SK-N-SH (cell line): Measurements from ENCODE around the gene LRRC15. TPM values are rescaled to one million over a fixed set of nuclear protein-coding genes. Genes with fewer than 3 reads are reported as not detected.

Experiments used
- CTCF ChIA-PET: fragments of 300-600, 350-600 bp; formaldehyde crosslinking; extraction: SDS; loops from one replicate; lab custom pipeline; 2021; lab: Yijun Ruan, JAX
- POLR2A ChIA-PET: fragments of 350-600 bp; sonication (Branson Sonifier 250); formaldehyde crosslinking; extraction: SDS; loops from one replicate; lab custom pipeline; 2020; ENCODE audit warnings: antibody characterized with exemption, inconsistent platforms; lab: Yijun Ruan, JAX
- DNase-seq: peaks from one replicate; pipeline ENCODE4 v3.0.0; 2012
- H2AFZ ChIP-seq: fragments of 200-600 bp; sonication (generic); 2 replicates; pipeline ENCODE4 v1.8.1; 2016; ENCODE audit warnings: antibody characterized with exemption, mild to moderate bottlenecking, low read depth
- H3F3A ChIP-seq: fragments of 200-600 bp; sonication (generic); replicated peaks from 2 replicates; pipeline ENCODE3; 2016; ENCODE audit warnings: antibody characterized with exemption, mild to moderate bottlenecking; ENCODE audit not compliant: insufficient read depth
- H3K27ac ChIP-seq, 2 experiments: fragments of 200-500 bp in 1 of 2; fragments of 200-600 bp in 1 of 2; sonication (Bioruptor generic) in 1 of 2; sonication (generic), shearing (Covaris generic) in 1 of 2; 2 replicates each; pipeline versions ENCODE4 v1.5.1 to v1.6.1; 2014 to 2016; ENCODE audit warnings: low read depth in 2 of 2, inconsistent platforms in 1 of 2, low read length in 1 of 2, mild to moderate bottlenecking in 1 of 2, mixed read lengths in 1 of 2
- H3K27me3 ChIP-seq: fragments of 200-600 bp; sonication (generic), shearing (Covaris generic); 2 replicates; pipeline ENCODE4 v1.6.1; 2016; ENCODE audit warnings: mixed run types; ENCODE audit not compliant: insufficient read depth
- H3K36me3 ChIP-seq, 2 experiments: fragments of 200-500 bp in 1 of 2; fragments of 200-600 bp in 1 of 2; sonication (Bioruptor generic) in 1 of 2; sonication (generic) in 1 of 2; replicated peaks in 1 of 2; 2 replicates each; pipeline versions ENCODE3 to v1.5.1; 2014 to 2016; ENCODE audit warnings: low read length in 1 of 2, mild to moderate bottlenecking in 1 of 2; ENCODE audit not compliant: insufficient read depth in 2 of 2, control insufficient read depth in 1 of 2
- H3K4me1 ChIP-seq, 2 experiments: fragments of 200-500 bp in 1 of 2; fragments of 200-600 bp in 1 of 2; sonication (Bioruptor generic) in 1 of 2; sonication (generic), shearing (Covaris generic) in 1 of 2; 2 replicates each; pipeline versions ENCODE4 v1.5.1 to v1.6.1; 2014 to 2016; ENCODE audit warnings: low read depth in 1 of 2, low read length in 1 of 2, mixed run types in 1 of 2; ENCODE audit not compliant: insufficient read depth in 2 of 2, control insufficient read depth in 1 of 2
- H3K4me2 ChIP-seq: fragments of 200-600 bp; sonication (generic), shearing (Covaris generic); 2 replicates; pipeline ENCODE4 v1.6.1; 2017; ENCODE audit warnings: mixed run types
- H3K4me3 ChIP-seq, 2 experiments: fragments of 200-500 bp in 1 of 2; fragments of 200-600 bp in 1 of 2; sonication (Bioruptor generic) in 1 of 2; sonication (generic), shearing (Covaris generic) in 1 of 2; 2 replicates each; pipeline versions ENCODE4 v1.5.1 to v1.8.1; 2014 to 2016; ENCODE audit warnings: low read depth in 2 of 2, inconsistent platforms in 1 of 2, low read length in 1 of 2, mild to moderate bottlenecking in 1 of 2, mixed read lengths in 1 of 2, moderate library complexity in 1 of 2
- H3K79me2 ChIP-seq: fragments of 200-600 bp; sonication (generic); 2 replicates; pipeline ENCODE4 v1.8.1; 2017; ENCODE audit warnings: mild to moderate bottlenecking; ENCODE audit not compliant: insufficient read depth
- H3K9ac ChIP-seq: fragments of 200-600 bp; sonication (generic); 2 replicates; pipeline ENCODE4 v1.6.1; 2017; ENCODE audit warnings: mixed run types
- H3K9me2 ChIP-seq: fragments of 200-600 bp; sonication (generic); 2 replicates; pipeline ENCODE4 v1.6.1; 2017; ENCODE audit warnings: mixed run types
- H3K9me3 ChIP-seq: fragments of 200-600 bp; sonication (generic); 2 replicates; pipeline ENCODE4 v1.6.1; 2017; ENCODE audit warnings: mixed run types, mild to moderate bottlenecking, moderate library complexity
- H4K20me1 ChIP-seq: fragments of 200-600 bp; sonication (generic); 2 replicates; pipeline ENCODE4 v1.6.1; 2017; ENCODE audit warnings: mild to moderate bottlenecking, mixed run types; ENCODE audit not compliant: insufficient read depth
- CHD2 ChIP-seq: fragments of 150-350 bp; IDR thresholded peaks from 2 replicates; pipeline ENCODE4 v1.6.1; 2018; ENCODE audit warnings: low read length; ENCODE audit not compliant: partially characterized antibody
- FOXM1 ChIP-seq: IDR thresholded peaks from 2 replicates; pipeline ENCODE4 v1.4.0; 2012; ENCODE audit warnings: low read depth, mild to moderate bottlenecking
- GATA2 ChIP-seq: sonication (generic); formaldehyde crosslinking; IDR thresholded peaks from 2 replicates; pipeline ENCODE4 v1.5.0; 2020; ENCODE audit warnings: mild to moderate bottlenecking, missing genetic modification reagents
- JUND ChIP-seq: IDR thresholded peaks from 2 replicates; pipeline ENCODE4 v1.4.0; 2012
- MAX ChIP-seq: IDR thresholded peaks from 2 replicates; pipeline ENCODE4 v1.4.0; 2012; ENCODE audit warnings: low read depth
- MEF2A ChIP-seq: IDR thresholded peaks from 2 replicates; pipeline ENCODE4 v1.4.0; 2012; ENCODE audit warnings: low read depth, borderline replicate concordance
- MXI1 ChIP-seq: IDR thresholded peaks from 2 replicates; pipeline ENCODE4 v1.6.1; 2012; ENCODE audit warnings: mild to moderate bottlenecking, low read depth, low read length, improper control_type of control experiment
- NRF1 ChIP-seq: IDR thresholded peaks from 2 replicates; pipeline ENCODE4 v1.6.1; 2012; ENCODE audit warnings: low read depth, mild to moderate bottlenecking, low read length
- PBX3 ChIP-seq: IDR thresholded peaks from 2 replicates; pipeline ENCODE4; 2012
- RAD21 ChIP-seq: IDR thresholded peaks from 2 replicates; pipeline ENCODE4 v1.6.1; 2012; ENCODE audit warnings: mild to moderate bottlenecking, low read length
- RCOR1 ChIP-seq: fragments of 150-350 bp; IDR thresholded peaks from 2 replicates; pipeline ENCODE4 v1.6.1; 2017; ENCODE audit warnings: antibody characterized with exemption, low read length
- RXRA ChIP-seq: IDR thresholded peaks from 2 replicates; pipeline ENCODE4 v1.4.0; 2012; ENCODE audit warnings: low read depth, mild to moderate bottlenecking, borderline replicate concordance
- SMC3 ChIP-seq: IDR thresholded peaks from 2 replicates; pipeline ENCODE4 v1.6.1; 2012; ENCODE audit warnings: low read depth, low read length, improper control_type of control experiment
- TAF1 ChIP-seq: IDR thresholded peaks from 2 replicates; pipeline ENCODE4 v1.6.1; 2012; ENCODE audit warnings: low read depth, mild to moderate bottlenecking, low read length, moderate library complexity, borderline replicate concordance
- WGBS: methylation state at CpG from one replicate; pipeline ENCODE4 v1.1.6; 2017; ENCODE audit warnings: low lambda C conversion rate; 5-methylcytosine and 5-hydroxymethylcytosine counted together
- polyA plus RNA-seq, 3 experiments: library from polyadenylated mRNA; depleted of rRNA; stranded (reverse); fragments of >200 nt; gene quantifications; 2 replicates each; pipeline ENCODE4 v1.2.3, GENCODE V29; 2012
- TF ChIP-seq, protein P1 (sequence below): fragments of 150-350 bp; IDR thresholded peaks from 2 replicates; pipeline ENCODE4 v1.6.1; 2017; ENCODE audit warnings: antibody characterized with exemption, low read length, low read depth, borderline replicate concordance
- TF ChIP-seq, protein P2 (sequence below): fragments of 200-600 bp; sonication (generic); IDR thresholded peaks from 2 replicates; pipeline ENCODE4 v1.6.1; 2017; ENCODE audit warnings: antibody characterized with exemption, mild to moderate bottlenecking, moderate library complexity

The LRRC15 gene
- polyA plus RNA-seq, 1 of the 3 experiments (the other 2 are of a cell fraction), result 0.02 TPM

DNA sequence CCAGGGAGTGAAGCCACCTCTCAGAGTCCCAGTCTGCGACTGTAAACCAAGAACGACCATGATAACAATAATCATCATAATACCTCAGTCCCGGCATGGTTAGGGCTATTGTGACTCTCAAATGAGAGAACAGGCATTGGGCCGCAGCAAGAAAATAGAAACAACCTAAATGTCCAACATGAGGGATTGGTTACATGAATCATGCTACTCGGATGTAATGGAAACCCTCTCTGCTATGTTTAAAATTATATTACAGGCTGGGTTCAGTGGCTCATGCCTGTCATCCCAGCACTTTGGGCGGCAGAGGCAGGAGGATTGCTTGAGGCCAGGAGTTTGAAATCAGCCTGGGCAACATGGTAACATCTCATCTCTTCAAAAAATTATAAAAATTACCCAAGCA, 21.2 kb downstream of the LRRC15 start:
- H3K36me3 ChIP-seq, result no peaks in the 10 kb centered on the region
- H3K27ac ChIP-seq, result no peak overlapping the region
- no peak overlapping the region for H3K9ac ChIP-seq
- POLR2A ChIA-PET, result no interaction called here
- no peaks in the 10 kb centered on the region for H4K20me1 ChIP-seq
- H3K4me3 ChIP-seq, result no peak overlapping the region
- peaks cover 4 to 5% of the 10 kb centered on the region in 2 experiments; a peak in 2 of 4 replicates for H3K4me1 ChIP-seq
- no peaks in the 10 kb centered on the region for H3K27me3 ChIP-seq
- no peak overlapping the region for H3K4me2 ChIP-seq
- TF ChIP-seq GATA2 (CRISPR knock-in tag), result no peak
- no peak for TF ChIP-seq JUND
- no peak for TF ChIP-seq MAX
- no peak for TF ChIP-seq MEF2A
- TF ChIP-seq RAD21, result no peak
- no peak for TF ChIP-seq RXRA
- no peak for TF ChIP-seq MXI1
- TF ChIP-seq, protein P1, sequence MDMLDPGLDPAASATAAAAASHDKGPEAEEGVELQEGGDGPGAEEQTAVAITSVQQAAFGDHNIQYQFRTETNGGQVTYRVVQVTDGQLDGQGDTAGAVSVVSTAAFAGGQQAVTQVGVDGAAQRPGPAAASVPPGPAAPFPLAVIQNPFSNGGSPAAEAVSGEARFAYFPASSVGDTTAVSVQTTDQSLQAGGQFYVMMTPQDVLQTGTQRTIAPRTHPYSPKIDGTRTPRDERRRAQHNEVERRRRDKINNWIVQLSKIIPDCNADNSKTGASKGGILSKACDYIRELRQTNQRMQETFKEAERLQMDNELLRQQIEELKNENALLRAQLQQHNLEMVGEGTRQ, result no peak
- no peak for TF ChIP-seq FOXM1
- TF ChIP-seq, protein P2, sequence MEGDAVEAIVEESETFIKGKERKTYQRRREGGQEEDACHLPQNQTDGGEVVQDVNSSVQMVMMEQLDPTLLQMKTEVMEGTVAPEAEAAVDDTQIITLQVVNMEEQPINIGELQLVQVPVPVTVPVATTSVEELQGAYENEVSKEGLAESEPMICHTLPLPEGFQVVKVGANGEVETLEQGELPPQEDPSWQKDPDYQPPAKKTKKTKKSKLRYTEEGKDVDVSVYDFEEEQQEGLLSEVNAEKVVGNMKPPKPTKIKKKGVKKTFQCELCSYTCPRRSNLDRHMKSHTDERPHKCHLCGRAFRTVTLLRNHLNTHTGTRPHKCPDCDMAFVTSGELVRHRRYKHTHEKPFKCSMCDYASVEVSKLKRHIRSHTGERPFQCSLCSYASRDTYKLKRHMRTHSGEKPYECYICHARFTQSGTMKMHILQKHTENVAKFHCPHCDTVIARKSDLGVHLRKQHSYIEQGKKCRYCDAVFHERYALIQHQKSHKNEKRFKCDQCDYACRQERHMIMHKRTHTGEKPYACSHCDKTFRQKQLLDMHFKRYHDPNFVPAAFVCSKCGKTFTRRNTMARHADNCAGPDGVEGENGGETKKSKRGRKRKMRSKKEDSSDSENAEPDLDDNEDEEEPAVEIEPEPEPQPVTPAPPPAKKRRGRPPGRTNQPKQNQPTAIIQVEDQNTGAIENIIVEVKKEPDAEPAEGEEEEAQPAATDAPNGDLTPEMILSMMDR, result no peak
- no peak for TF ChIP-seq PBX3
- no peaks in the 10 kb centered on the region for H3K9me3 ChIP-seq
- WGBS, result 82% methylated on average over 6 of the region's 6 CpGs
- H3F3A ChIP-seq, result peaks cover 9% of the 10 kb centered on the region
- H3K79me2 ChIP-seq, result no peaks in the 10 kb centered on the region
- DNase-seq, result no peak
- CTCF ChIA-PET, result no interaction called here
- no peak overlapping the region for H2AFZ ChIP-seq
- H3K9me2 ChIP-seq, result no peaks in the 10 kb centered on the region

DNA sequence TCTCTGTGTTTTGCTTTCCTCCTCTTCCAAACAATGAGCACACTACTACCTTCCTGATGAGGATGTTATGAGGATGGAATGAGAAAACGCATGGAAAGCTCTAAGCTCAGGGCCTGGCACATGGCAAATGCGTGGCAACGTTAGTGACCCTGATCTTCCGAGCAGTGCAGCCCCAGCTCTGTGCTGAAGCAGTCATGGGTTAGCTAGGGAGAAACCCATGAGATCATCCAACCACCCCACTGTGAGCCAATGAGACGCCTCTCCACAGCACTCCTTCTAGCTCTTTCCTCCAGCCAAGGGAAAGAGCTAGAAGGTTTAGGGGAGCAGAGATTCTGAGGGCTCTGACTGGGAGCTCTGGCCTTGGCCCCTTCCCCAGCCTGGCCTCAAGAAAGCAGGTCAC, 22.9 kb downstream of the LRRC15 start:
- no peaks in the 10 kb centered on the region for H3K79me2 ChIP-seq
- no peaks in the 10 kb centered on the region for H3K9me2 ChIP-seq
- H3K27me3 ChIP-seq, result no peaks in the 10 kb centered on the region
- H3K27ac ChIP-seq, result no peak overlapping the region
- no peak overlapping the region for H3K4me3 ChIP-seq
- H3K9ac ChIP-seq, result no peak overlapping the region
- TF ChIP-seq MEF2A (no peak), PBX3 (no peak), RCOR1 (no peak), SMC3 (no peak), NRF1 (no peak), CHD2 (no peak), JUND (no peak), TAF1 (no peak)
- no peak for DNase-seq
- H4K20me1 ChIP-seq, result no peaks in the 10 kb centered on the region
- H3K9me3 ChIP-seq, result no peaks in the 10 kb centered on the region
- H3K4me2 ChIP-seq, result no peak overlapping the region
- ChIA-PET CTCF (interaction anchor here (0.6 to 18.8 kb wide), 8 partner anchors 8 to 313 kb away, joined by 3 to 326 read pairs (median 28); partner anchors contain the start of gene LRRC15), POLR2A (interaction anchor here (1.3 kb wide), 1 partner anchor 10 kb away, joined by 3 read pairs; no protein-coding TSS in a partner anchor)
- 79% methylated on average over 4 of the region's 5 CpGs for WGBS
- H3K36me3 ChIP-seq, result no peaks in the 10 kb centered on the region
- peaks cover 4 to 5% of the 10 kb centered on the region in 2 experiments; a peak in 2 of 4 replicates for H3K4me1 ChIP-seq
- peaks cover 9% of the 10 kb centered on the region for H3F3A ChIP-seq
- no peak overlapping the region for H2AFZ ChIP-seq
